Psoas muscle (tissue), 8 donors: ENCODE measurements around the gene PDZD2. TPM values are rescaled to one million over a fixed set of nuclear protein-coding genes. Genes with fewer than 3 reads are reported as not detected.

ENCODE experiments used
- ATAC-seq, 4 donors: fragments of 200-7000 bp; cut with Tn5 transposase; one replicate each; pipeline ENCODE4 v1.9.1; 2020; ENCODE audit warnings: moderate library complexity in 3 of 4, mild to moderate bottlenecking in 2 of 4
- DNase-seq, 2 donors: peaks; one replicate each; pipeline ENCODE4 v3.0.0-alpha.2; 2020
- H3K27ac ChIP-seq: fragments of 200-600 bp; one replicate; pipeline ENCODE4 v1.8.0; 2022
- H3K27me3 ChIP-seq, 3 donors: fragments of 200-600 bp in 1 of 3; one replicate each; pipeline versions ENCODE4 v1.6.1 to v1.8.0; 2013 to 2022; ENCODE audit warnings: low read length in 2 of 3, mild to moderate bottlenecking in 2 of 3, moderate library complexity in 1 of 3; ENCODE audit not compliant: insufficient read depth in 3 of 3
- H3K36me3 ChIP-seq, 2 donors: fragments of 200-600 bp in 1 of 2; one replicate each; pipeline versions ENCODE4 v1.6.1 to v1.8.0; 2013 to 2022; ENCODE audit warnings: low read depth in 1 of 2, mild to moderate bottlenecking in 1 of 2, moderate library complexity in 1 of 2; ENCODE audit not compliant: insufficient read depth in 1 of 2
- H3K4me1 ChIP-seq: fragments of 200-600 bp; one replicate; pipeline ENCODE4 v1.8.0; 2022
- H3K4me3 ChIP-seq: fragments of 200-600 bp; one replicate; pipeline ENCODE4 v1.8.0; 2022; ENCODE audit warnings: mild to moderate bottlenecking
- H3K9me3 ChIP-seq: fragments of 200-600 bp; one replicate; pipeline ENCODE4 v1.8.0; 2022
- WGBS, 3 donors: extraction: QIAGEN DNeasy Blood & Tissue Kit; methylation state at CpG; one replicate each; pipeline versions ENCODE4 v1.1.6 to v1.1.7; 2013; 5-methylcytosine and 5-hydroxymethylcytosine counted together
- intact Hi-C, 2 donors: fragments of 100-400 bp; cut with DNase I; formaldehyde crosslinking; loops; one replicate each; pipeline versions ENCODE4 v1.11.0 to v1.14.2; 2022
- polyA plus RNA-seq, 3 donors: library from polyadenylated mRNA; stranded (reverse); fragments of 200-250 nt; gene quantifications; one replicate each; pipeline ENCODE4 v1.2.3, GENCODE V29; 2013
- total RNA-seq, 4 donors: library from RNA; stranded (reverse); fragmentation: NEBNext Ultra II Directional in 2 of 4; extraction: Animal tissue kit (Norgen Biotek cat#: 25700) in 2 of 4; gene quantifications; one replicate each; pipeline versions ENCODE4 v1.2.1 to v1.2.4, GENCODE V29; 2021 to 2023
- TF ChIP-seq, protein P1 (sequence below): fragments of 200-600 bp; IDR thresholded peaks from one replicate; pipeline ENCODE4 v1.8.0; 2022; ENCODE audit warnings: antibody characterized with exemption
- donor health status: healthy with polysubstance abuse.
- donor health status: DM: no; HTN: no; CAD: no; lungs with moderate emphysema.
- donor health status: Bipolar disorder and iron deficiency.
- donor health status: healthy.
- donor health status: DM: yes; HTN: yes; CAD: no.
- donor health status: DM: no; HTN: no; CAD: no.
- donor health status: DM: no; HTN: no; CAD: no.
- donor health status: DM: yes; HTN: yes; CAD: no.

PDZD2 gene
- total and polyA plus RNA-seq, 7 donors = 1.4 to 17.5 (median 4.5) TPM

DNA sequence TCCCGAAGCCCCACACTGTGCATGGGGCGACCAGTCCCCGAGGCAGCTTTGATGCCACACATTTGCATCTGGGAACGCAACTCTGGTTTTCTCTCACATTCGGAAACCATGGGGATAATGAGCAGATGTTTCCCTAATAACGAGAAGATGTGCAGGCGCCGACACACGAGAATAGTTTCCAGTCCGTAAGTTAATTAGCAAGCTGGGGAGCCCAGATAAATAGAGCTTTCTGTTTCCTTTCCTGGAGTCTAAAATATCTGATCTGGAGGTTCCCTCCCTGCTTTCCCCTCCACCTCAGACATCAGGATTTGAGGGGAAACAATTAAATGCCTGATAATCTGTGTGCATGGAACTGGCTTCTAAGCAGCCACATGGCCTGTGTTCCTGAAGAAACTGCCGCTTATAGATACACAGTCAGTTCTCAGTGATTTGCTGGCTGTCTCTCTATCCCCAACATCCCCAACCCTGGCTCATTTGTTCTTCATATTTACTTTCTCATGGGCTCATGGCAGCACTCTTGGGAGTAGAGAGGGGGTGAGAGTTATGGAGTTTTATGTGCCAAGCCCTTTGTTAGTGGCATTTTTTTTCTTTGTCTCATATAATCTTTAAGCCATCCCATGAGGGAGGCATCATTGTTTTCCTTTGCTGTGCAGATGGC lies 62.8 kb downstream of the PDZD2 start:
- Histone ChIP-seq H3K4me3 (no peak overlapping the region), H3K9me3 (no peaks in the 10 kb centered on the region), H3K27me3 (no peaks in the 10 kb centered on the region), H3K4me1 (no peaks in the 10 kb centered on the region), H3K36me3 (no peaks in the 10 kb centered on the region), H3K27ac (no peak overlapping the region)
- TF ChIP-seq, protein P1, sequence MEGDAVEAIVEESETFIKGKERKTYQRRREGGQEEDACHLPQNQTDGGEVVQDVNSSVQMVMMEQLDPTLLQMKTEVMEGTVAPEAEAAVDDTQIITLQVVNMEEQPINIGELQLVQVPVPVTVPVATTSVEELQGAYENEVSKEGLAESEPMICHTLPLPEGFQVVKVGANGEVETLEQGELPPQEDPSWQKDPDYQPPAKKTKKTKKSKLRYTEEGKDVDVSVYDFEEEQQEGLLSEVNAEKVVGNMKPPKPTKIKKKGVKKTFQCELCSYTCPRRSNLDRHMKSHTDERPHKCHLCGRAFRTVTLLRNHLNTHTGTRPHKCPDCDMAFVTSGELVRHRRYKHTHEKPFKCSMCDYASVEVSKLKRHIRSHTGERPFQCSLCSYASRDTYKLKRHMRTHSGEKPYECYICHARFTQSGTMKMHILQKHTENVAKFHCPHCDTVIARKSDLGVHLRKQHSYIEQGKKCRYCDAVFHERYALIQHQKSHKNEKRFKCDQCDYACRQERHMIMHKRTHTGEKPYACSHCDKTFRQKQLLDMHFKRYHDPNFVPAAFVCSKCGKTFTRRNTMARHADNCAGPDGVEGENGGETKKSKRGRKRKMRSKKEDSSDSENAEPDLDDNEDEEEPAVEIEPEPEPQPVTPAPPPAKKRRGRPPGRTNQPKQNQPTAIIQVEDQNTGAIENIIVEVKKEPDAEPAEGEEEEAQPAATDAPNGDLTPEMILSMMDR = no peak
- intact Hi-C loops = no loop called here
- 45 to 52% (median 49%) methylated on average over 11 of the region's 11 CpGs for WGBS, 3 donors
- no peak for DNase-seq
- no peak for ATAC-seq

DNA sequence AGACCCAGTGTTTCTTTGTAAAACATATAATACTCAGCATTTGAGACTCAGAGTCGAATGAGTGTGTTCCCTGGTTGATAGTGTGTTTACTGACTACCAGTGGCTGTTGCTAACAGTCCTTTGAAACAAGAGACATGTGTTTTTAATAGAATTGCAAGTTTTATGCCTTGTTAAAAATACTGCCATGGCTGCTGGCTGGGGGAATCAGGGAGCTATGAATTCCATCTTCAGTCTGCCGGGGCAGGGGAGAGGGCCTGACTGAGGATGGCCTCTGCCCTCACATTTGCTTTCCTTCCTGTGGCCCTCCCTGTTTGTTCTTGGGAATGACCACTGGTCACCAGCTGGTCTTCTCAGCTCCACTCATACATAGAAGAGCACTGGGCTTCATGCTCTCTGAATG lies 63.8 kb downstream of the PDZD2 start:
- no peaks in the 10 kb centered on the region for H3K36me3 ChIP-seq
- intact Hi-C loops = no loop called here
- DNase-seq (no peak), ATAC-seq (no peak)
- no peaks in the 10 kb centered on the region for H3K27me3 ChIP-seq
- TF ChIP-seq, protein P1 = no peak
- WGBS, 3 donors = 47 to 62% (median 60%) methylated on average over 2 of the region's 2 CpGs
- no peak overlapping the region for H3K27ac ChIP-seq
- H3K4me1 ChIP-seq = no peaks in the 10 kb centered on the region
- H3K4me3 ChIP-seq = no peak overlapping the region
- no peaks in the 10 kb centered on the region for H3K9me3 ChIP-seq

DNA sequence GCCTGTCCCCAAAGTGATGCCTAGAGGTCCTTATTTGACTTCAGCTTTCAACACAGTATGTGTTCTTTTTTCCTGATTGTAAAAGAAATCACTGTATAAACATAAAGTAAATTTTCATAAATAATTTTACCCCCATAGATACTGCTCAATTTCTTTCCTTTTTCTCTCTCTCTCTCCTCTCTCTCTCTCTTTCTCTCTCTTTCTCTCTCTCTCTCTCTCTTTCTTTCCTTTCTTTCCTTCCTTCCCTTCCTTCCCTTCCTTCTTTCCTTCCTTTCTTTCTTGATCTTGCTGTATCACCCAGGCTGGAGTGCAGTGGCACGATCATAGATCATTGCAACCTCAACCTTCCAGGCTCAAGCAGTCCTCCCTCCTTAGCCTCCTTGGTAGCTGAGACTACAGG lies 64.8 kb downstream of the PDZD2 start:
- intact Hi-C loops = no loop called here
- 91 to 100% (median 96%) methylated on average over 1 of the region's 1 CpG for WGBS, 3 donors
- DNase-seq = no peak
- no peaks in the 10 kb centered on the region for H3K9me3 ChIP-seq
- no peak for ATAC-seq
- no peaks in the 10 kb centered on the region for H3K36me3 ChIP-seq
- H3K4me3 ChIP-seq = no peak overlapping the region
- H3K27ac ChIP-seq = no peak overlapping the region
- TF ChIP-seq, protein P1 = no peak
- H3K4me1 ChIP-seq = no peaks in the 10 kb centered on the region
- no peaks in the 10 kb centered on the region for H3K27me3 ChIP-seq

DNA sequence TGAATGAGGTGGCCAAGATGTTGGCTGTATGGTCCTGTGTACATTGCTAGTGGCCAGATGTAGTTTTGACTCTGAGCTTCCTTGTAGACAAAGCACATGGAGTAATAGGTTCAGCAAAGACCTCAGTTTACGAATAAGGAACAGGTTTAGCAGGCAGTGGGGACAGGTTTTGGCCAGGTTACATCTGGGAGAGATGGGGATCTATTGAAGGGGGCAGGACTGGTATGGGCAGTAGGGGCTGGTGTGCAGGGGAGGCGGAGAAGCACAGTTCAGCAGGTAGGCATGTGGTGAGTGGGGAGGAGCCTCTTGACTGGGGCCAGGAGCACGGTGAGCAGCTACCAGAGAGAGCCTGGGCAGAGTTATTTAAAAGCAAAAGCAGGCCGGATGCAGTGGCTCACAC lies 67.3 kb downstream of the PDZD2 start:
- Histone ChIP-seq H3K4me3 (no peak overlapping the region), H3K27me3 (no peaks in the 10 kb centered on the region), H3K9me3 (no peaks in the 10 kb centered on the region), H3K36me3 (no peaks in the 10 kb centered on the region), H3K4me1 (no peaks in the 10 kb centered on the region), H3K27ac (no peak overlapping the region)
- intact Hi-C loops = no loop called here
- DNase-seq (no peak), ATAC-seq (no peak)
- TF ChIP-seq, protein P1 = no peak
- 66 to 92% (median 91%) methylated on average over 4 of the region's 4 CpGs for WGBS, 3 donors

DNA sequence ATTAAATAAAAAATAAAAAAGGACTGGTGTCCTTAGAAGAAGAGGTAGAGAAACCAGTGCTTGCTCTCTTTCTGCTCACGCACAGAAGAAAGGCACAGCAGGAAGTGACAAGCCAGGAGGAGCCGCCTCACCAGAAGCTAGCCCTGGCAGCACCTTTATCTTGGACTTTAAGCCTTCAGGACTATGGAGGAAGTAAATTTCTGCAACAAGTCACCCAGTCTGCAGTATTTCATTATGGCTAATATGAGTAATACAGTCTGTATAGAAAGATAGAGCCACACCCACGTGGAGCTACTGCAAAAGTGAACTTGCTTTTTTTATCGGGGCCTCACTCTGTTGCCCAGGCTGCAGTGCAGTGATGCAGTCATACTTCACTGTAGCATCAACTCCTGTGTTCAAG lies 68.4 kb downstream of the PDZD2 start:
- Histone ChIP-seq H3K27ac (no peak overlapping the region), H3K9me3 (no peaks in the 10 kb centered on the region), H3K36me3 (no peaks in the 10 kb centered on the region), H3K4me1 (no peaks in the 10 kb centered on the region), H3K27me3 (no peaks in the 10 kb centered on the region), H3K4me3 (no peak overlapping the region)
- DNase-seq = no peak
- intact Hi-C loops = no loop called here
- WGBS, 3 donors = 72 to 93% (median 92%) methylated on average over 4 of the region's 4 CpGs
- no peak for ATAC-seq
- TF ChIP-seq, protein P1 = no peak
